Activated CD8-positive, alpha-beta T cell treated with anti-CD3 and anti-CD28 coated beads for 36 hours (primary cell): Measurements from ENCODE around the gene BOLL. TPM values are rescaled to one million over a fixed set of nuclear protein-coding genes. Genes with fewer than 3 reads are reported as not detected.

Experiments used
- ATAC-seq: fragments of 200-7000 bp; cut with Tn5 transposase; one replicate; pipeline ENCODE4 v1.10.0; 2021; ENCODE audit warnings: mild to moderate bottlenecking, moderate library complexity
- CTCF ChIA-PET: fragments of 350-600 bp; sonication (Branson Sonifier 250); formaldehyde crosslinking; loops from one replicate; lab custom pipeline; 2021; ENCODE audit warnings: antibody characterized with exemption; lab: Charles Lee
- POLR2A ChIA-PET: fragments of 350-600 bp; sonication (Branson Sonifier 250); formaldehyde crosslinking; loops from one replicate; lab custom pipeline; 2021; ENCODE audit warnings: antibody characterized with exemption; lab: Charles Lee
- DNase-seq: peaks from one replicate; pipeline ENCODE4 v3.0.0-alpha.2; 2020
- H3K27ac Mint-ChIP-seq: one replicate; pipeline ENCODE4 v1.8.0; 2021; ENCODE audit warnings: mild to moderate bottlenecking, mixed read lengths
- H3K27me3 Mint-ChIP-seq: one replicate; pipeline ENCODE4 v1.8.0; 2021; ENCODE audit warnings: mixed read lengths
- H3K36me3 Mint-ChIP-seq: one replicate; pipeline ENCODE4 v1.8.0; 2021; ENCODE audit warnings: low read depth, mixed read lengths
- H3K4me1 Mint-ChIP-seq: one replicate; pipeline ENCODE4 v1.8.0; 2021; ENCODE audit warnings: low read depth, mixed read lengths
- H3K4me3 Mint-ChIP-seq: one replicate; pipeline ENCODE4 v1.8.0; 2021; ENCODE audit warnings: mild to moderate bottlenecking, moderate library complexity, mixed read lengths
- H3K9me3 Mint-ChIP-seq: one replicate; pipeline ENCODE4 v1.8.0; 2021; ENCODE audit warnings: mixed read lengths
- CTCF ChIP-seq: fragments of 200-600 bp; IDR thresholded peaks from one replicate; pipeline ENCODE4 v1.8.0; 2022; ENCODE audit warnings: antibody characterized with exemption, mild to moderate bottlenecking
- intact Hi-C: fragments of 100-400 bp; cut with micrococcal nuclease; formaldehyde crosslinking; loops from one replicate; pipeline ENCODE4 v1.10.0; 2022
- total RNA-seq, 2 experiments: library from RNA; stranded (reverse); gene quantifications; one replicate each; pipeline ENCODE4 v1.2.3, GENCODE V29; 2021

BOLL gene
- total RNA-seq, 2 experiments from 2014 or later, result not detected

GRCh38 chr2:197779261-197779660, 5.9 kb downstream of the BOLL start:
- Mint-ChIP-seq H3K4me1 (no peaks in the 10 kb centered on the region), H3K27ac (no peak overlapping the region), H3K4me3 (no peak overlapping the region), H3K27me3 (peaks cover 5% of the 10 kb centered on the region), H3K9me3 (no peaks in the 10 kb centered on the region), H3K36me3 (no peaks in the 10 kb centered on the region)
- intact Hi-C loops, result loop anchor here (10.0 kb wide), 1 partner anchor 344 kb away; the partner anchor contains the start of gene SF3B1
- DNase-seq (no peak), ATAC-seq (no peak)
- ChIA-PET CTCF (interaction anchor here (0.9 to 3.7 kb wide), 7 partner anchors 15 to 1028 kb away, joined by 3 to 24 read pairs (median 4); partner anchors contain the start of gene MARS2), POLR2A (interaction anchor here (1.1 kb wide), 1 partner anchor 422 kb away, joined by 3 read pairs; no protein-coding TSS in a partner anchor)
- TF ChIP-seq CTCF, result no peak

GRCh38 chr2:197777823-197778407, 7.2 kb downstream of the BOLL start:
- Mint-ChIP-seq H3K4me3 (no peak overlapping the region), H3K36me3 (no peaks in the 10 kb centered on the region), H3K4me1 (no peaks in the 10 kb centered on the region), H3K9me3 (no peaks in the 10 kb centered on the region), H3K27me3 (peaks cover 2% of the 10 kb centered on the region), H3K27ac (no peak overlapping the region)
- intact Hi-C loops, result loop anchor here (2.0 to 10.0 kb wide), 2 partner anchors 71 to 343 kb away; partner anchors contain the start of gene SF3B1
- ChIA-PET POLR2A (no interaction called here), CTCF (interaction anchor here (0.5 to 3.7 kb wide), 6 partner anchors 10 to 1027 kb away, joined by 3 to 24 read pairs (median 6); partner anchors contain the start of gene MARS2)
- TF ChIP-seq CTCF, result peak; percentile 97
- peak; percentile 15 for DNase-seq
- no peak for ATAC-seq

GRCh38 chr2:197760293-197760657, 24.8 kb downstream of the BOLL start:
- intact Hi-C loops, result no loop called here
- peaks cover 2% of the 10 kb centered on the region for H3K36me3 Mint-ChIP-seq
- DNase-seq, result no peak
- peaks cover 4% of the 10 kb centered on the region for H3K27me3 Mint-ChIP-seq
- ChIA-PET POLR2A (no interaction called here), CTCF (interaction anchor here (0.7 kb wide), 1 partner anchor 22 kb away, joined by 3 read pairs; no protein-coding TSS in a partner anchor)
- no peak overlapping the region for H3K27ac Mint-ChIP-seq
- no peak overlapping the region for H3K4me3 Mint-ChIP-seq
- no peaks in the 10 kb centered on the region for H3K4me1 Mint-ChIP-seq
- H3K9me3 Mint-ChIP-seq, result peaks cover 8% of the 10 kb centered on the region
- no peak for TF ChIP-seq CTCF
- no peak for ATAC-seq

GRCh38 chr2:197759625-197760292, 25.4 kb downstream of the BOLL start:
- no peaks in the 10 kb centered on the region for H3K4me1 Mint-ChIP-seq
- CTCF ChIA-PET, result no interaction called here
- peaks cover 5% of the 10 kb centered on the region for H3K27me3 Mint-ChIP-seq
- H3K9me3 Mint-ChIP-seq, result peaks cover 8% of the 10 kb centered on the region
- no peak for DNase-seq
- no peak overlapping the region for H3K27ac Mint-ChIP-seq
- H3K36me3 Mint-ChIP-seq, result peaks cover 2% of the 10 kb centered on the region
- no peak for TF ChIP-seq CTCF
- POLR2A ChIA-PET, result no interaction called here
- no peak for ATAC-seq
- intact Hi-C loops, result no loop called here
- no peak overlapping the region for H3K4me3 Mint-ChIP-seq

GRCh38 chr2:197759013-197759412, 26.1 kb downstream of the BOLL start:
- peaks cover 8% of the 10 kb centered on the region for H3K9me3 Mint-ChIP-seq

More at GRCh38 chr2:197759013-197759412, 26.1 kb downstream of the BOLL start:
- POLR2A ChIA-PET, result no interaction called here
- DNase-seq (no peak), ATAC-seq (no peak)
- CTCF ChIA-PET, result no interaction called here
- no peak for TF ChIP-seq CTCF
- intact Hi-C loops, result no loop called here
- Mint-ChIP-seq H3K4me1 (no peaks in the 10 kb centered on the region), H3K36me3 (peaks cover 2% of the 10 kb centered on the region), H3K27ac (no peak overlapping the region), H3K27me3 (peaks cover 7% of the 10 kb centered on the region), H3K4me3 (no peak overlapping the region)
